ENCODE results near the gene MROH2A. TPM values are rescaled to one million over a fixed set of nuclear protein-coding genes. Genes with fewer than 3 reads are reported as not detected.
"Not testable (repeated sequence)": the region's sequence is repeated elsewhere in the genome, so short reads cannot be mapped to it uniquely, and the experiment has no call there.

The MROH2A gene
- polyA plus RNA-seq, 1 experiment: not detected

DNA sequence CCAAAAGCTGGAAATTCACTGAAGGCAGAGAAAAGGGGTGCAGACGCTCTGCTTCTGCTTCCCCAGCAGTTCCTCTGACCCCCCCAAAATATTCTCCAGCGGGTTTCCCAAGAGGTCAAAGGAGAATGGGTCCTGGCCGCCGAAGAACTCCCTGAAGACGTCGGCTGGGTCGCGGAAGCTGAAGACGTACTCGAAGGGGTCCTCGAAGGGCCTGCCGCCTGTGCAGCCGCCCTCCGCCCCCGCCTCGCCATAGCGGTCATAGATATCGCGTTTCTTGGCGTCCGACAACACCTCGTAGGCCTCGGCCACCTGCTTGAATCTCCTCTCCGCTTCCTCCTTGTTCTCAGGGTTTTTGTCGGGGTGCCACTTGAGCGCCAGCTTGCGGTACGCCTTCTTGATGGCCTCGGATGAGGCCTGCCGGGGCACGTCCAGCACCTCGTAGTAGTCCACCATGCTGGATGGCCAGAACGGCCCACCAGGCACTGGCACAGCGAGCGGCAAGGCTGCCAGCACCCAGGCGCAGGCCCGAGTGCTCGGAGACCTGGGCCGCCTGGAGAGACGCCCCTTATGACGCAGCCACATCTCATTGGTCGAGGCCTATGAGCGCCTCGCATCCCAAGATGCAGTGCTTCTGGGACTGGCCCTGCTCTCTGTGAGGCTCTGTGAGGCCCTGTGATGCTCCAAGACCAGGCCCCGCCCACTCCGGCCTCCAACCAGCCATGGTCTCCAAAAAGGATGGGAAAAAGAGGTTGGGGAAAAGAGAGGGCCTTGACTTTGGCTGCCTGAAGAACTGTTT is 34.5 kb upstream of the MROH2A start:
- Histone ChIP-seq H3K4me3 (ENCODE audit: low read depth, low read length) (no peak overlapping the region), H3K27me3 (ENCODE audit: control insufficient read depth, insufficient read depth, low read length) (no peaks in the 10 kb centered on the region), H3K36me3 (ENCODE audit: control insufficient read depth, insufficient read depth, low read length) (no peaks in the 10 kb centered on the region)
- no peak for DNase-seq (ENCODE audit: low read depth)
- ChIA-PET CTCF (no interaction called here), POLR2A (no interaction called here)
- TF ChIP-seq, protein P1, sequence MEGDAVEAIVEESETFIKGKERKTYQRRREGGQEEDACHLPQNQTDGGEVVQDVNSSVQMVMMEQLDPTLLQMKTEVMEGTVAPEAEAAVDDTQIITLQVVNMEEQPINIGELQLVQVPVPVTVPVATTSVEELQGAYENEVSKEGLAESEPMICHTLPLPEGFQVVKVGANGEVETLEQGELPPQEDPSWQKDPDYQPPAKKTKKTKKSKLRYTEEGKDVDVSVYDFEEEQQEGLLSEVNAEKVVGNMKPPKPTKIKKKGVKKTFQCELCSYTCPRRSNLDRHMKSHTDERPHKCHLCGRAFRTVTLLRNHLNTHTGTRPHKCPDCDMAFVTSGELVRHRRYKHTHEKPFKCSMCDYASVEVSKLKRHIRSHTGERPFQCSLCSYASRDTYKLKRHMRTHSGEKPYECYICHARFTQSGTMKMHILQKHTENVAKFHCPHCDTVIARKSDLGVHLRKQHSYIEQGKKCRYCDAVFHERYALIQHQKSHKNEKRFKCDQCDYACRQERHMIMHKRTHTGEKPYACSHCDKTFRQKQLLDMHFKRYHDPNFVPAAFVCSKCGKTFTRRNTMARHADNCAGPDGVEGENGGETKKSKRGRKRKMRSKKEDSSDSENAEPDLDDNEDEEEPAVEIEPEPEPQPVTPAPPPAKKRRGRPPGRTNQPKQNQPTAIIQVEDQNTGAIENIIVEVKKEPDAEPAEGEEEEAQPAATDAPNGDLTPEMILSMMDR (IDR thresholded peaks at IDR 0.05; ENCODE audit: insufficient read depth, low read depth, low read length): no peak

GRCh38 chr2:233745073-233745755 is 32.9 kb upstream of the MROH2A start:
- POLR2A ChIA-PET: no interaction called here
- no peaks in the 10 kb centered on the region for H3K27me3 ChIP-seq (ENCODE audit: control insufficient read depth, insufficient read depth, low read length)
- no peaks in the 10 kb centered on the region for H3K36me3 ChIP-seq (ENCODE audit: control insufficient read depth, insufficient read depth, low read length)
- TF ChIP-seq, protein P1 (IDR thresholded peaks at IDR 0.05; ENCODE audit: insufficient read depth, low read depth, low read length): no peak
- CTCF ChIA-PET: no interaction called here
- no peak overlapping the region for H3K4me3 ChIP-seq (ENCODE audit: low read depth, low read length)
- DNase-seq (ENCODE audit: low read depth): no peak

DNA sequence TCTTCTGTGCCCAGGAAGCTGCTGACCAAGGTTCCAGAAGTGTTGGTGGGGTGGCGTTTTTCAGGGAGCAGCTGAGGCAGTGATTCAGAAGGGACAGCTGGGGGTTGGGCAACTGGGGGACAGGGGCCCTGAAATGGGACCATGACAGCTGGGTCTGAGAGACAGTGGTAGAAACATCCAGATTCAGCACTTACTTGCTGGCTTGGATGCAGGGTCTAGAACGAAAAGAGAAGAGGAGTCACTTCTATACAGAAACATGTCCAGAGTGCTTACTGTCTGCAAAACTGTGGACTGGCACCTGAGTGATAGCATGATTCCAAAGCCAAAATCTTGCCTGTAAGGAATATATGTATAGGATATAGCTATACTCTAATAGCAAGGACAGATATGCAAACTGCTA is 32.3 kb upstream of the MROH2A start:
- POLR2A ChIA-PET; H3K36me3 ChIP-seq (ENCODE audit: control insufficient read depth, insufficient read depth, low read length); H3K27me3 ChIP-seq (ENCODE audit: control insufficient read depth, insufficient read depth, low read length); H3K4me3 ChIP-seq (ENCODE audit: low read depth, low read length); CTCF ChIA-PET; DNase-seq (ENCODE audit: low read depth): not testable (repeated sequence)

DNA sequence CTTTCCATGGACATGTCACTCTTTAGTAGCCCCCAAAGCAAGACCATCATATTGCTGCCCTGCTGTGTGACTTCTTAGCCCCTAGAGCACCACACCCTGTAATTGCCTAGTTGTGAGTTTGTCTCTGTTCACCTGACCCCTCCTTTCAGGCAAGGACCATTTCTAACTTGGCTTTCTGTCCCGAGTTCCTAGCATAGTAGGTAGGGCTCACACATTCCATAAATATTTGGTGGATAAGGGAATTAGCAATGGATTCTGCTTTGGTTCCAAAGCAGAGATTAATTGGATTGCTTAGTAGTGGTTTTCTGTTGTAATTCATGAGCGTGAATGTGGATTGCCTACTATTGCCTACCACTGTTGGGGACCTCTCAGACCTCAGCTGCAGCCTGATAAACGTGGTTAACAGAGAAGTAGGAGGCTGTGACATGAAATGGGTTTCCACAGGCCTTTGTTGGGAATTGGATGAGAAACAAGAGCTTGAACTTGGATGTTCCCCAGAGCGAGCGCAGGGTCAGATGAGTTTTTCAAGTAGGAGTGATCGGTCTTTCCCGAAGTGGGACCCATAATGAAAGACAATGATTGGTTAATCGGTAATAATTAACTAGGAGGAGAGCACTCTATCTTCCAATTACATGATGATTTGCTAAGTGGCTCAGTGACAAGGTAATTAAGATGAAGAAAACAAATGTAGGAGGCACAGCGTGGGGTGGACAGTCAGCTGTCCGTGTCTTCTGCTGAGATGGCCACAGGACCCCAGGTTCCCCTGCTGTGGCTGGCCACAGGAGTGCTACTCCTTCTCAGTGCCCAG is 31.5 kb upstream of the MROH2A start:
- CTCF ChIA-PET: no interaction called here
- DNase-seq (ENCODE audit: low read depth): no peak
- H3K36me3 ChIP-seq (ENCODE audit: control insufficient read depth, insufficient read depth, low read length): no peaks in the 10 kb centered on the region
- H3K27me3 ChIP-seq (ENCODE audit: control insufficient read depth, insufficient read depth, low read length): no peaks in the 10 kb centered on the region
- no peak overlapping the region for H3K4me3 ChIP-seq (ENCODE audit: low read depth, low read length)
- TF ChIP-seq, protein P1 (IDR thresholded peaks at IDR 0.05; ENCODE audit: insufficient read depth, low read depth, low read length): no peak
- POLR2A ChIA-PET: no interaction called here

GRCh38 chr2:233747283-233747544 is 30.9 kb upstream of the MROH2A start:
- ChIA-PET CTCF (no interaction called here), POLR2A (no interaction called here)

DNA sequence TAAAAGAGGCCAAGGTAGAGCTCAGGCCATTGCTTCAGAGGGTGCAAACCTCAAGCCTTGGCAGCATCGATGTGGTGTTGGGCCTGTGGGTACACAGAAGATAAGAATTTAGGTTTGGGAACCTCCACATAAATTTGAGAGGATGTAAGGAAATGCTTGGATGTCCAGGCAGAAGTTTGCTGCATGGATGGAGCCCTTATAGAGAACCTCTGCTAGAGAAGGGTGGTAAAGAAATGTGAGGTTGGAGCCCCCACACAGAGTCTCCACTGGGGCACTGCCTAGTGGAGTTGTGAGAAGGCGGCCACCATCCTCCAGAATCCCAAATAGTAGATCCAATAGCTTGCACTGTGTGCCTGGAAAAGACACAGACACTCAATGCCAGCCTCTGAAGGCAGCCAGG is 27.4 kb upstream of the MROH2A start:
- CTCF ChIA-PET, POLR2A ChIA-PET: not testable (repeated sequence)

More at GRCh38 chr2:233747283-233747544, 30.9 kb upstream of the MROH2A start:
- Histone ChIP-seq H3K27me3 (ENCODE audit: control insufficient read depth, insufficient read depth, low read length) (no peaks in the 10 kb centered on the region), H3K4me3 (ENCODE audit: low read depth, low read length) (no peak overlapping the region), H3K36me3 (ENCODE audit: control insufficient read depth, insufficient read depth, low read length) (no peaks in the 10 kb centered on the region)
- DNase-seq (ENCODE audit: low read depth): no peak
- TF ChIP-seq, protein P1 (IDR thresholded peaks at IDR 0.05; ENCODE audit: insufficient read depth, low read depth, low read length): no peak

DNA sequence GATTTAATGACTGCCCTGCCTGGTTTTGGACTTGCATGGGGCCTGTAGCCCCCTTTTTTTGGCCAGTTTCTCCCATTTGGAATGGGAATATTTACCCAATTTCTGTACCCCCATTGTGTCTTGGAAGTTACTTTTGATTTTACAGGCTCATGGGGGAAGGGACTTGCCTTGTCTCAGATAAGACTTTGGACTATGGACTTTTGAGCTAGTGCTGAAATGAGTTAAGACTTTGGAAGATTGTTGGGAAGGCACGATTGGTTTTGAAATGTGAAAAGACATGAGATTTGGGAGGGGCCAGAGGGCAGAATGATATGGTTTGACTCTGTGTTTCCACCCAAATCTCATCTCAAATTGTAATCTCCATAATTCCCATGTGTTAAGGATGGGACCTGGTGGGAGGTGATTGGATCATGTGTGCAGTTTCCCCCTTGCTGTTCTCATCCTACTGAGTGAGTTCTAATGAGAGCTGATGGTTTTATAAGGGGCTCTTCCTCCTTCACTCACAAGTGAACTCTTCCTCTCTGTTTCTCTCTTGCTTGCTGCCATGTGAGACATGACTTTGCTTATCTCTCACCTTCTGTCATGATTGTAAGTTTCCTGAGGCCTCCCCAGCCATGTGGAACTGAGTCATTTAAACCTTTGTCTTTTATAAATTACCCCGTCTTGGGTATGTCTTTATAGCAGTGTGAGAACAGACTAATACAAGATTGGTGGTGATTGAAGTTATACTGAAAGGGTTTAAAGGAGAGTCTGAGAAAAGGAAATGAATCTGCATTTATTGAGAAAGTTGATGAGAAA is 26.7 kb upstream of the MROH2A start:
- DNase-seq (ENCODE audit: low read depth); POLR2A ChIA-PET; H3K27me3 ChIP-seq (ENCODE audit: control insufficient read depth, insufficient read depth, low read length); H3K4me3 ChIP-seq (ENCODE audit: low read depth, low read length); H3K36me3 ChIP-seq (ENCODE audit: control insufficient read depth, insufficient read depth, low read length); CTCF ChIA-PET: not testable (repeated sequence)

More for the DNA sequence above, 27.4 kb upstream of the MROH2A start:
- not testable (repeated sequence) for H3K27me3 ChIP-seq (ENCODE audit: control insufficient read depth, insufficient read depth, low read length); DNase-seq (ENCODE audit: low read depth); H3K36me3 ChIP-seq (ENCODE audit: control insufficient read depth, insufficient read depth, low read length); H3K4me3 ChIP-seq (ENCODE audit: low read depth, low read length)

Measured in BJ (cell line).